NCI-H2196 treated with DMSO at 0.1 percent for 48 hours (cell line): ENCODE data around the gene FLNA.
"Not testable (repeated sequence)": the region's sequence is repeated elsewhere in the genome, so short reads cannot be mapped to it uniquely, and the experiment has no call there.

ENCODE experiments used
- DNase-seq: peaks from one replicate; lab custom pipeline; 2025; ENCODE audit not compliant: unreplicated experiment; lab: John Stamatoyannopoulos, UW

FLNA gene

DNA sequence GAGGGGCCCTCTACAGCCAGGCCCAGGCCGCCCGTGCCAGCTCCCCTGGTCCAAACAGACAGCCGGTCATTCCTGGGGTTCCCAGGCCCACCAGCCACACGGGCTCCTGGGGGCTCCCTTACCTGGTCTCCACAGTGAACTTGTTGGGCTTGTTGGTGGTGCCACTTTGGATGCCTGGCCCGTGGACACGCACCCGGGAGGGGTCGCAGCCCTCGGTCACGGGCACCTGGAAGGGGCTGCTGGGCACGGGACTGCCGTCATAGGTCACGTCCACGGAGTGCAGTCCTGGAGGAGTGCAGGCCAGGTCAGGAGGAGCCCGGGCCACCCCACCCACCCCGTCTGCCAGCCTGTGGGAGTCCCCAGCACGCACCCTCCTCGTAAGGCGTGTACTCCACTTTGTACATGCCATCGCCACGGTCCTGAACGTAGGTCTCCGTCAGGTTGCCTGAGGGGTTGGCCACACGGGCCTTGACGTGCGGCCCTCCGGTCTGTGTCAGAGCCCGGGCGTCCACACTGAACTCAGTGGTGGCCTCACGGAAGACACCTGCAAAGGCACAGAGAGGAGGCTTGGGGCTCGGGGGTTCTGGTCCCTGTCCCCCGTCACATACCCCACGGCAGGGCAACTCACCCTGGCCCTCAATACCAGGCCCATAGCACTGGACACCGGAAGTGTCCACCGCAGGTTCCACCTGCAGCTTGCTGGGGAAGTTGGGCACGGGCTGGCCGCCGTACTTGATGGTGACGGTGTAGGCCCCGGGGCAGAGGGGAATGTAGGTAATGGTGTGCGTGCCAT is 14.9 kb downstream of the FLNA start:
- no peak for DNase-seq

DNA sequence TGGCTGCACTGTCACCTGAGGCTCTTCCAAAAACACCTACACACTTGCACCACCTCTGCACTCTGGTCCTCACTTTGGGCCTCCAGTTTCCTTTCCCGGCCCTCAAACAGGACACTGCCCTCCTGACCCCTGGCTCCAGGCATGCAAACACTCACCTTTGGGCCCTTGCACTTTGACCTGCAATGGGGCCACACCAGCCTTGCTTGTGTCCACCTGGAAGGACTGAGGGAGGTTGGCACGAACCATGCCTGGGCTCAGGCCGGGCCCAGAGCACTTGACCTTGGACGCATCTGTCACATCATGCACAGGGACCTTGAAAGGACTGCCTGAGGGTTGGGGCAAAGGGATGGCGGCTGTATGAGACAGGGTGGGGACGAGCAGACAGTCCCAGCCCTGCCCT is 15.6 kb downstream of the FLNA start:
- no peak for DNase-seq

GRCh38 chrX:154358011-154358410 is 16.4 kb downstream of the FLNA start:
- DNase-seq: no peak

DNA sequence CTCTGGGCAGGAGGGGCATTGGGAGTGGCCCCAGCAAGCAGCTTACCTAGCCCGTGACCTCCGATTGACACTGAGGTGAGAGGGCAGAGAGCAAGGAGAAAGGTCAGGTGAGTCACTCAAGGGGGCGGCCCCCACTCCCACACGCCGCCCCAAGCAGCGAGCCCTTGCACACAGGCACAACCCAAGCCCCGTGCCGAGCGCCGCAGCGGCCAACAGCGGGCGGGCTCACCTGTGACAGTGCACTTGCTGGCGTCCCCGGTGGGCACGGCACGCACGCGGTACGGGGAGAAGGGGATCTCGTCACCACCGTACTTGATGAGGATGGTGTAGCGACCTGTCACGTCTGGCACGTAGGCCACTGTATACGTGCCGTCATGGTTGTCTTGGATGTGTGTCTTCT is 17.2 kb downstream of the FLNA start:
- DNase-seq: no peak

GRCh38 chrX:154356596-154356995 is 17.8 kb downstream of the FLNA start:
- DNase-seq: no peak

DNA sequence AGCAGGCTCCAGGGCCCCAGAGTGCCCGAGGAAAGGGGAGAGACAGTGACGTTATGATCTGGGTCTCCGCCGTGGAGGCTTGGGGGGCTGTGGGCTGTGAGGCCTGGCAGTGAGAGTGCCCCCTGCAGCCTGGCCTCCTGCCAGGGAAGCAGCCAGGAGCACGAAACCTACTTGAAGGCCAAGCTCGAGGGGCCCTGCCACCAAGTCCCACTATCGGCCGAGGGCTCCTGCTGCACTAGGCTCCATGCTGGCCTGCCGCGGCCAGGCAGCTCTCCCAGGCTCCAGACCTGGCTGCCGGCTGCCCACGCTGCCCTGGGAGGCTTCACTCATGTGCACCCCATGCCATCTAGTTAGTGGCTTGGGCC is 18.7 kb downstream of the FLNA start:
- DNase-seq: no peak

GRCh38 chrX:154355094-154355775 is 19.2 kb downstream of the FLNA start:
- DNase-seq: no peak

GRCh38 chrX:154354516-154354915 is 19.9 kb downstream of the FLNA start:
- no peak for DNase-seq

- no peak for DNase-seq
Measured at GRCh38 chrX:154354013-154354412, 20.4 kb downstream of the FLNA start.

GRCh38 chrX:154353172-154353843 is 21.1 kb downstream of the FLNA start:
- DNase-seq: no peak

- no peak for DNase-seq
Measured at GRCh38 chrX:154352466-154352865, 22.0 kb downstream of the FLNA start.

DNA sequence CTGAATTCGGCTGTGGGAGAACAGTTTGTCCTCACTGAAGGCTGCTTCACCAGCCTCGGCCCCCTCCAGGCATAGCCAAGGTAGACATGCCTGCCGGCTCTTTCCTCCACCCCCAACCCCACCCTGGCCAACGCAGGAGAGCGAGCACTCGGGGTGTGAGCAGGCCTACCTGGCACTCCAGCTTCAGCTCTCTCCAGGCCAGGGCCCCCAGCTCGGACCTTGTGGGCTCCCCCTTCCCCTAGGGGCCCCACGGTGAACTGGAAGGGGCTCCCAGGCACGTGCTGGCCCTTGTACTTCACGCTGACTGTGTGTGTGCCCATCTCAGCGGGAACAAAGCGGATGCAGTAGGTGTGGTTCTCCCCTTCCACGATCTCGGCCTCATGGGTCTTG is 22.4 kb downstream of the FLNA start:
- no peak for DNase-seq

DNA sequence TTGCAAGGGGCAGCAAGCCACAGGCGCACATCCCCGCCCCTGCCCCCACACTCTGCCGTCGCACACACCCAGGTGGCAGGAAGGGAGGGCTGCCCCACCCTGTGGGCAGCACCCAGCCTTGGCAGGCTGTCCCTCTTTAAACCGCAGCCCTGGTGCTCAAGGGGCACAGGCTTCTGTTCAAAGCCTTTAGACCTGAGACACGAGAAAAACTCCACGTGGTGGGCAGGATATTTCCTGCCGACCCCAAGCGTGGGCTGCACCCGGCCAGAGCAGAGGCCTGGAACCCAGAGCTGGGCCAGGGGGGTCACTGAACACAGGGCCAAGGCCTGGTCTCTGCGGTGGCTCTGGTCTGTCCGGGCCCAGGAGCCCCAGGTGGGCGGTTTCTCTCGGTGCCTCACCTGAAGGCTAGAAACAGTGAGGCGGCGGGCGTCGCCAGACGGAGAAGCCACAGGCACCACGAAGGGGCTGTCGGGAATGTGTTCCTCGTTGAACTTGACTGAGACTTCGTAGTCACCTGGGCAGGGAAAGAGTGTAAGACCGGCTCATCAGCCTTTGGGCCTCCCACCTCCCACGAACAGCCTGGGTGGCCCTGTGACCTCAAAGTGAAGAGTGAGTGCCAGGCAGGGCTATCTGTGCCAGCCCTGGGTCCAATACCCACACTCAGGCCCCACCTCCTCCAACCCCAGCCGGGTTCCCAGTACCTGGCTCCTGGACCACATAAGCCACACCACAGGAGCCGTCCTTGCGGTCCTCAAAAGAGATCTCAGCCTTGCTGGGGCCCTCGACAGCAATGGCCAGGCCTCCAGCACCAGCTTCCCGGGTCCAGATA is 23.0 kb downstream of the FLNA start:
- no peak for DNase-seq

GRCh38 chrX:154350429-154351182 is 23.8 kb downstream of the FLNA start:
- no peak for DNase-seq

GRCh38 chrX:154349979-154350378 is 24.5 kb downstream of the FLNA start:
- DNase-seq: no peak

DNA sequence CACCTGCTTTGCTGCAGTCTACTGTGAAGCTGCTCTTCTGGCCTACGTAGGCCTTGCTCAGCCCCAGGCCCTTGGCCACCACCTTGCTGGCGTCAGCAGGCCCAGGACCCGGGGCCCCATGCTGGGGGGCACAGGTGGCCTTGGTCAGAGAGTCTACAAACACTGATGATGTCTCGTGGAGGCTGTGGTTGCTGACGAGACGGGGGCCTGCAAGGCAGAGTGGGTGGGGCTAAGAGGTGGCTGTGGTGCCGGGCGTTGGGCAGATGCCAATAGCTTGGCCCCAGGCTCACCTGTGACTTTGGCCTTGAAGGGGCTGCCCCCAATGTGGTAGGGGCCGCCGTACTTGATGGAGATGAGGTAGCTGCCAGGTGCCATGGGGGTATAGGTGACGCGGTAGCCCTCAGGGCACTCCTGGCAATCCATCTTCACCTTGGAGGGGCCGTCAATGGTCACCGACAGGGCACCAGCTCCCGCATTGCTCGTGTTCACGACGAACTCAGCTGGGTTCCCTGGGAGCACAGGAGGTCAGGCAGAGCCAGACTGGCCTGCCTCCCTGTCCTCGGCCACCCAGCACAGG is 25.0 kb downstream of the FLNA start:
- no peak for DNase-seq

GRCh38 chrX:154348646-154349358 is 25.6 kb downstream of the FLNA start:
- DNase-seq: no peak

- DNase-seq: no peak
Measured at GRCh38 chrX:154348114-154348531, 26.3 kb downstream of the FLNA start.

GRCh38 chrX:154343620-154344019 is 30.8 kb downstream of the FLNA start:
- DNase-seq: not testable (repeated sequence)

- DNase-seq: not testable (repeated sequence)
Measured at GRCh38 chrX:154343063-154343462, 31.4 kb downstream of the FLNA start.
